Dedifferentiated amniotic fluid mesenchymal stem cell (primary cell): Measurements from ENCODE around the gene SLC28A1.

Experiments
- DNase-seq: peaks from one replicate; pipeline ENCODE4 v3.0.0-alpha.2; 2016; ENCODE audit errors: extremely low spot score

The SLC28A1 gene

DNA sequence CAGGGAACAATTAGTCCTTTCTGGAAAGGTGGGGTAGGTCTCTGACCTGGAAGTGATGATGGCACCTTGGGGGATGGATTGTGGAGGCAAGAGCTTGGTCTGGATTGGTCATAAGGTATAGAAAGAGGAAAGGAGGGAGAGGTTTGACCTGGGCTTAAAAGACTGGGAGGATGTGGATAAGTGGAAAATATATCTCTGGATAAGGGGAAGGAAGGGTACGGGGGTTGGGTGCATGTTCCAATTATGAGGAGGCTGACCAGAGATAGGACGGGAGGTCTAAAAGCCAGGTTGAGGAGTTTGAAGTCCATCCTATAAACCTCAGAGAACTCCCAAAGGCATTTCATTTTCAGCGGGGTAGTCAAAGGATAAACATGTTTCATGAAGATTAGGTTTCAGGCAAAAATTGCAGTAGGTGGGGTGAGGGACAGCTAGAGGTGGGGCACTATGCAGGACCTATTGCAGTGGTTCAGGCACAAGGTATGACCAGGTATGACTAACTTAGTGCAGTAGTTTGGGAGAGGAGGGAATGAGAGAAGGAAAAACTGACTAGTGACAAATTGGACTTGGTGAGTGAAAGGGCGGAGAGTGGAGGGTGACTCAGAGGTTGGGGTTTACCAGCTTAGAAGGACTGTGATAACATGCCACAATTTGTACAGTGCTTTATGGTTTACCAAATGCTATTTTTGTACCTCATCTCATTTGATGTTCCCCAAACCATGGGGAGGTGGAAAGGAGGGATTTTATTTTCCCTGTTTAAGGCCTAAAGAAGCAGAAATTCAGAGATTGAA lies 107.9 kb downstream of the SLC28A1 start:
- peak; percentile 66 for DNase-seq
